Measurements from ENCODE around the gene UCKL1.

DNA sequence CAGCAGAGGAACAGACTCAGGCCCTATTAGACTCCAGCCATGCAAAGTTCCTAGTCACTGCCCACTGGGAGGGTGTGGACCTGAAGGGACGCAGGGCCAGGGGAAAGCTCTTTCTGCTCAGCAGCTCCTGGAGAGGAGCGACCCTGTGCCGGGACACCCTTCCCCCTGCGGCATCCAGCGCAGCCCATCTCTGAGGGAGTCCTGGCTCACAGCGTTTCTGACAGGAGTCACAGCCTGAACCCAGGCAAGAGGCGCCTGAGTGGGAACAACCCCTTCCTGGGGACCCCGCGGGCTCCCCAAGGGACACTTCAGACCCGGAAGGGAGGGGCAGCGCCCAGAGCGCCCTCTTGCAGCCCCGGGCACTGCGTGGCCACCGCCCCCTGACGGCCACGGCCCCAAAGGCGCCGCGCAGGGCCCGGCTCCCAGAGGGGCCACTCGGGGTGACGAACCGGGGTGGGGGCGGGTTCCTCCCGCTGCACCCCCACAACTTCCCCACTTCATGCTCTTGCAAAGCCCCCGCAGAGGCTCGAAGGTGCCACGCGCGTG, 862 bp downstream of the UCKL1 start:
- TF ChIP-seq, protein P1, sequence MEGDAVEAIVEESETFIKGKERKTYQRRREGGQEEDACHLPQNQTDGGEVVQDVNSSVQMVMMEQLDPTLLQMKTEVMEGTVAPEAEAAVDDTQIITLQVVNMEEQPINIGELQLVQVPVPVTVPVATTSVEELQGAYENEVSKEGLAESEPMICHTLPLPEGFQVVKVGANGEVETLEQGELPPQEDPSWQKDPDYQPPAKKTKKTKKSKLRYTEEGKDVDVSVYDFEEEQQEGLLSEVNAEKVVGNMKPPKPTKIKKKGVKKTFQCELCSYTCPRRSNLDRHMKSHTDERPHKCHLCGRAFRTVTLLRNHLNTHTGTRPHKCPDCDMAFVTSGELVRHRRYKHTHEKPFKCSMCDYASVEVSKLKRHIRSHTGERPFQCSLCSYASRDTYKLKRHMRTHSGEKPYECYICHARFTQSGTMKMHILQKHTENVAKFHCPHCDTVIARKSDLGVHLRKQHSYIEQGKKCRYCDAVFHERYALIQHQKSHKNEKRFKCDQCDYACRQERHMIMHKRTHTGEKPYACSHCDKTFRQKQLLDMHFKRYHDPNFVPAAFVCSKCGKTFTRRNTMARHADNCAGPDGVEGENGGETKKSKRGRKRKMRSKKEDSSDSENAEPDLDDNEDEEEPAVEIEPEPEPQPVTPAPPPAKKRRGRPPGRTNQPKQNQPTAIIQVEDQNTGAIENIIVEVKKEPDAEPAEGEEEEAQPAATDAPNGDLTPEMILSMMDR (IDR thresholded peaks at IDR 0.05; ENCODE audit: insufficient read depth, low read depth, low read length), result no peak
- no peak for TF ChIP-seq EZH2 (IDR thresholded peaks at IDR 0.05; ENCODE audit: insufficient read depth, low read length)

Data from astrocyte (in vitro differentiated cells and primary cell).